Naive B cell (primary cell): ENCODE results near the gene TSPO2. TPM values are rescaled to one million over a fixed set of nuclear protein-coding genes. Genes with fewer than 3 reads are reported as not detected.

Experiments used
- ATAC-seq, 2 donors: fragments of 150-1000 bp; cut with Tn5 transposase; 2 replicates each; pipeline ENCODE4 v1.10.0; 2021; ENCODE audit warnings: low read depth in 2 of 2, mild to moderate bottlenecking in 2 of 2, moderate library complexity in 2 of 2
- DNase-seq: peaks from one replicate; pipeline ENCODE4 v3.0.0; 2022
- H3K27ac Mint-ChIP-seq, 6 donors: one replicate each; pipeline ENCODE4 v1.8.0; 2020 to 2022; ENCODE audit warnings: mild to moderate bottlenecking in 6 of 6, mixed read lengths in 6 of 6, moderate library complexity in 5 of 6, inconsistent platforms in 2 of 6
- H3K27me3 Mint-ChIP-seq, 3 donors: one replicate each; pipeline ENCODE4 v1.8.0; 2021 to 2022; ENCODE audit warnings: mixed read lengths in 3 of 3, mild to moderate bottlenecking in 1 of 3
- H3K36me3 Mint-ChIP-seq, 2 donors: one replicate each; pipeline ENCODE4 v1.8.0; 2020 to 2022; ENCODE audit warnings: mixed read lengths in 2 of 2, inconsistent platforms in 1 of 2, mild to moderate bottlenecking in 1 of 2
- H3K4me1 Mint-ChIP-seq, 3 donors: one replicate each; pipeline ENCODE4 v1.8.0; 2020 to 2022; ENCODE audit warnings: mixed read lengths in 3 of 3, inconsistent platforms in 1 of 3, mild to moderate bottlenecking in 1 of 3, moderate library complexity in 1 of 3
- H3K4me3 Mint-ChIP-seq, 8 donors: one replicate each; pipeline ENCODE4 v1.8.0; 2020 to 2022; ENCODE audit warnings: mild to moderate bottlenecking in 8 of 8, mixed read lengths in 8 of 8, moderate library complexity in 8 of 8, inconsistent platforms in 2 of 8
- H3K9me3 Mint-ChIP-seq, 7 donors: one replicate each; pipeline ENCODE4 v1.8.0; 2020 to 2022; ENCODE audit warnings: mixed read lengths in 7 of 7, mild to moderate bottlenecking in 5 of 7, inconsistent platforms in 2 of 7, moderate library complexity in 1 of 7
- polyA plus RNA-seq, 6 donors: library from polyadenylated mRNA; unstranded; fragments of 300-500 nt; fragmentation: Illumina TruSeq; gene quantifications; one replicate each; pipeline ENCODE4 v1.2.3, GENCODE V29; 2021; ENCODE audit warnings: low read depth in 6 of 6

Gene TSPO2
- polyA plus RNA-seq, 6 donors from 2014 or later = not detected

DNA sequence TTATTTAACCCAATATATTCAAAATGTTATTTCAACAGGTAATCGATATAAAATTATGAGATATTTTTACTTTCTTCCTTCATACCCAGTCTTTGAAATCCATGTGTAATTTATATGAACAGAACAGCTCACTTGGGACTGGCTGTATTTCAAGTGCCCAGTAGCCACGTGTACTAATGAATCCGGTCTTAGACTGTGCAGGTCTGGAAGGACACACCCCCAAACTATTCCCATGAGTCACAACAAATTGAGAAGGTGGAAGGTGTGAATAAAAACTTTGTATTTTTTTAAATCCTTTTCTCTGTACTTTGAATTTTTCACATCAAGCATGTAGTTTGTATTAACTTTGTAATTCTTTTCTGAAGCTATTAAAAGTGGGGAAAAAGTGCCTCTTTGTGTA is 6.1 kb upstream of the TSPO2 start:
- no peak for DNase-seq
- peaks cover 0 to 1% (median 0%) of the 10 kb centered on the region in 3 donors for H3K4me1 Mint-ChIP-seq
- peaks cover 0 to 3% of the 10 kb centered on the region in 2 donors for H3K36me3 Mint-ChIP-seq
- no peak overlapping the region for H3K4me3 Mint-ChIP-seq
- no peaks in the 10 kb centered on the region for H3K27me3 Mint-ChIP-seq
- H3K9me3 Mint-ChIP-seq = no peaks in the 10 kb centered on the region
- H3K27ac Mint-ChIP-seq = no peak overlapping the region
- ATAC-seq = no peak

DNA sequence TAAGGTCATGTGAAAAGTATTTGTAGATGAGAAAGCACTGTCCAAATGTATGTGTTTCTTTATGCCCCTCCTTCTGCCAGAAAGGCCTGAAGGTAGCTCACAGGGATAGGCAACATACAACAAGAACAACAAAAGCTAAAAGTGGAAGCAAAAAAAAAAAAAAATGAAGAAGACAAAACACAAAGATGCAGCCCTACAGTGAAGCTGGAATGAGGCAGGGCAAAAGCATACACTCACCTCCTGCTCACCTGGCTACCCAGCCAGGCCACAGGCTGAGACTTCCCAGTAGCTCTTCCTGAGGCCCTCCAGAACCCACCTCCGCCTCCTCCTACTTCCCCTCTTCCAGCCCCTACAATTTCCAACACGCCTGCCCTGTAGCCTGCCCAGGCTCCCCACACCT is 5.7 kb upstream of the TSPO2 start:
- Mint-ChIP-seq H3K9me3 (no peaks in the 10 kb centered on the region), H3K4me3 (no peak overlapping the region), H3K27ac (peak overlapping the region in 1 of 6 donors; percentile 94), H3K27me3 (no peaks in the 10 kb centered on the region), H3K36me3 (peaks cover 0 to 3% of the 10 kb centered on the region in 2 donors), H3K4me1 (no peaks in the 10 kb centered on the region)
- no peak for DNase-seq
- ATAC-seq = no peak

DNA sequence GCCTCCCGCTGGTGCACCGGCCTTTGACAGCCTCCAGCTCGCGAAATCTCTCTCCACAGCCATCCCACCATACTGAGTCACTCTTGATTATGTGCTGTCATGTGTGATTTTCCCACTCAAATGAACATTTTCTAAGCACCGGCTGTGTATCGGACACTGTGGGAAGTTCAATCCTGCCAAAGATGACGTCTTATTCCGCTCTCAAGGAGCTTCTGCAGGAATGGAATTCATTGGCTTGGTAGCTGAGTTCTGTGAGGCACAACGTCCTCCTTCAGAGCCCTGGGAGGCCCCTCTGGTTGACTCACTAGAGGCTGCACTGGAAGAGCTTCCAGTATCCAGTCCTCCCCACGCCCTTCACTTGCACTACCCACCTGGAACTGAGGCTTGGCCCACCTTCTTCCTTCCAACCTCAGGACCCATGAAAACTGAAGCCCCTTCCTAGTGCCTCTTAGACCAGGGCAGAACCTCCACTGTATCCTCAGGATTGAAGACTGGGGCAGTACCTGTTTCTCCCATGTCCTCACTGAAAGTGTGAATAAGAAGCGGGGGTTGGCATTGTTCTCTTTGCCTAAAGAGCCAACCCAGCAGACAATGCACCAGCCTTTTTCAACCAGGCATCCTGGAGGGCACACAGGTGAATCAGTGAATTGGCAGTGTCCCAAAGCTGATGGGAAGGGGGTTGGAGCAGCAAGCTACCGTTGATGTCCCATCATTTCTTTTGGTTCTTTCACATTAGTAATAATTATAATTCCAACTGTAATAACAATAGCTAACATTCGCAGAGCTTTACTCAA is 5.0 kb upstream of the TSPO2 start:
- Mint-ChIP-seq H3K4me1 (peaks cover 0 to 4% (median 0%) of the 10 kb centered on the region in 3 donors), H3K27ac (peak overlapping the region in 1 of 6 donors; percentile 94), H3K9me3 (no peaks in the 10 kb centered on the region), H3K4me3 (no peak overlapping the region), H3K36me3 (peaks cover 0 to 8% of the 10 kb centered on the region in 2 donors), H3K27me3 (no peaks in the 10 kb centered on the region)
- DNase-seq (no peak), ATAC-seq (no peak)

DNA sequence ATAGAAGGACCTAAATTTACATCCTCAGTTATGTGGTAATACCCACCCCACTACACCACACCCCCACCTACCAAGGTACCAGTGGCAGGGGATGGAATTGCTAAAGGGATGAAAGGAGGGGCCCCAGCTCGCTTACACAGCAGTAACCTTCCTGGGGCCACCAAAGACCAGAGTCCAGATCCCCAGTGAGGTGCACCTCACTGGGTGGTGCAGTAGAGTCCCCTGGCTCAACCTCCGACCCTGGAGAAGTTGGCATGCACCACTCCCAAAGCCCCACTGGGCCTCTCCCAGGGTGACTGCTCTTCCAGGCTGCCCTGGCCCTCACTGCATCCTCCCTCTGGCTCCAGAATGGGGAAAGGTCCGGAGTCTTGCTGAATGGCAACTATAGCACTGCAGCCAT is 4.1 kb upstream of the TSPO2 start:
- ATAC-seq (no peak), DNase-seq (no peak)
- Mint-ChIP-seq H3K27me3 (no peaks in the 10 kb centered on the region), H3K4me3 (no peak overlapping the region), H3K9me3 (no peaks in the 10 kb centered on the region), H3K36me3 (peaks cover 0 to 8% of the 10 kb centered on the region in 2 donors), H3K4me1 (peaks cover 0 to 4% (median 0%) of the 10 kb centered on the region in 3 donors), H3K27ac (peak overlapping the region in 1 of 6 donors; percentile 54)

DNA sequence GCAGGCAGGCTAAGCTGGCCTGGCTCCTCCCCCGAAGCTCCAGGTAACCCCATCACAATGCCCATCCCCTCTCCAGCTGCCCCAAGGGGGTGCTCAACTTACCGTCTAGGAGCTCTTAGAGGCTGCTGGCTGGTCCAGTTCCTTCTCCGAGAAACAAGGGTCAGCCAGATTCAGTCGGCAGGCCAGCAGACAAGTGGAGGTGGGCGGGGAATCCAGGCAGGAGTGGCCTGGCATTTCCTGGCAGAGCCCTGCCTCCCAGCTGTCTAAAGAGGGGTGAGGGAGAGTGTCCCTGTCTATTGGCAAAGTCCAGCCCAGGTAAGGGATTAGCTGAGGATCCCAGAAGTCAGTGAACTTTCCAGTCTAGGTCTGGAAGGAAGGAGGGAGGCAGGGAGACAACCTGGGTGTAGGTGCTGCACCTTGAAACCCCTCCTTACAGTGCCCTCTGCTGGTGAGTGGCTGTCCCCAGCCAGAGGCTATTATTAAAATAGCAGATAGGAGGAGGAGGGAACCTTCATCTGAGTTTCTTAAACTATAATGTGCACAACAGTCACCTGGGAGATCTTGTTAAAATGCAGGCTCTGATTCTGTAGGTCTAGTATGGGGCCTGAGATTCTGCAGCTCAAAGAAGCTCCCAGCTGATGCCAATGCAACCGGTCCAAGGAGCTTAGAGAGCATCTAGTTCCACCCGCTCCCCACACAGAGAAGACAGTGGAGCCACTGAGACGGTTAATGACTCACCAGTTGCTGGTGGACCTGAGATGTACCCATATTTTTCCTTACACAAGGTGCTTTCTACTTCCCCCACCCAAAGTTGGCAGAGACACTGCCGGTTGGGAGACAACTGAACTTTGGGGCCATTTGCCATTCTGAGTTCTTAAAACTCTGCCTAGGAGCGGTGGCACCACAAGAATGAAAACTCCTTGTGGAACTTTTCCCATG is 2.9 kb upstream of the TSPO2 start, which contains the start of gene UNC5CL:
UNC5CL (minus strand) TSS at position 162 of the 939 bp plus-strand sequence. CDS start 4,147 bp downstream, outside the sequence.
- peak; percentile 20 for DNase-seq
- H3K27ac Mint-ChIP-seq = peak within 1 kb of the TSS in 3 of 6 donors; percentile 49 to 57 (median 54)
- H3K27me3 Mint-ChIP-seq = no peaks in the 10 kb centered on the region

DNA sequence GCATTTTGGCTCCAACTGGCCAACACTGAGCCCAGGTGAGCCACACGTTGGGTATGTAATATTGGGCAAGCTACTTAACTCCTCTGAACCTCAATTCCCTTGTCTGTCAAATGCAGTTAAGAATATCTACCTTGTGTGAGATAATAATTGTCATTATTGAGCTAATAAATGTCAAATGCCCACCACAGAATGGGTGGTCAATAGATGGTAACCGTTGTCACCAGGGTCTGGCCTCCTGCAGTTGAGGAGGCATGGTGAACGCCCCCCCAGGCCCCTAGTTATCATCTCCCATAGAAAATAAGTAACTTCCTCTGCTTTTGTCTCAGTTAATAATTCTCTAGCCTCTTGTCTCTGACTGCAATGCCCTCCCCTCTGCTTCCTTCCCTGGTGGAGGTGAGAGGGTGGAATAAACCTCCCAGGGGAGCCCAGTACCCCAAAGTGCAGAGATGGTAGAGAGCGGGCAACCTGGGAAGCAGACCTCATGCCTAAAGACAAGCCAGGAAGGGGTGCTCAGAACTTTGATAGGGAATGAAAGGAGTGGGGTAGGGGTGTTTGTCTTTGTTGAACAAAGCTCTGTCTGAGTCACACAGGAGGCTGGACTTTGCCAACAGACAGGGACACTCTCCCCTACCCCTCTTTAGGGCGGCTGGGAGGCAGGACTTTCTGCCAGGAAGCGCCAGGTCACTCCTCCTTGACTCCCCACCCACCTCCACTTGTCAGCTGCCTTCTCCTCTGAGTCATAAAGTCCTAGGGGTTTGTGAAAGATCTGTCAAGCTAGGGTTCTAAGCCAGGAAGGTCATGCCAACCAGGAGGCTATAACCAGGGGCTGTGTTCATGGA is 1.9 kb upstream of the TSPO2 start:
- no peak for ATAC-seq
- Mint-ChIP-seq H3K9me3 (no peaks in the 10 kb centered on the region), H3K36me3 (peaks cover 0 to 8% of the 10 kb centered on the region in 2 donors), H3K4me1 (peaks cover 0 to 4% (median 0%) of the 10 kb centered on the region in 3 donors), H3K4me3 (peak overlapping the region in 1 of 8 donors; percentile 66), H3K27ac (no peak overlapping the region), H3K27me3 (no peaks in the 10 kb centered on the region)
- DNase-seq = no peak

More for the DNA sequence above, 2.9 kb upstream of the TSPO2 start, which contains the start of gene UNC5CL:
- H3K4me1 Mint-ChIP-seq = peaks cover 0 to 4% (median 0%) of the 10 kb centered on the region in 3 donors
- ATAC-seq = peak; percentile 55 to 71
- H3K36me3 Mint-ChIP-seq = peaks cover 0 to 8% of the 10 kb centered on the region in 2 donors
- H3K4me3 Mint-ChIP-seq = peak within 1 kb of the TSS in 1 of 8 donors; percentile 66
- no peaks in the 10 kb centered on the region for H3K9me3 Mint-ChIP-seq

DNA sequence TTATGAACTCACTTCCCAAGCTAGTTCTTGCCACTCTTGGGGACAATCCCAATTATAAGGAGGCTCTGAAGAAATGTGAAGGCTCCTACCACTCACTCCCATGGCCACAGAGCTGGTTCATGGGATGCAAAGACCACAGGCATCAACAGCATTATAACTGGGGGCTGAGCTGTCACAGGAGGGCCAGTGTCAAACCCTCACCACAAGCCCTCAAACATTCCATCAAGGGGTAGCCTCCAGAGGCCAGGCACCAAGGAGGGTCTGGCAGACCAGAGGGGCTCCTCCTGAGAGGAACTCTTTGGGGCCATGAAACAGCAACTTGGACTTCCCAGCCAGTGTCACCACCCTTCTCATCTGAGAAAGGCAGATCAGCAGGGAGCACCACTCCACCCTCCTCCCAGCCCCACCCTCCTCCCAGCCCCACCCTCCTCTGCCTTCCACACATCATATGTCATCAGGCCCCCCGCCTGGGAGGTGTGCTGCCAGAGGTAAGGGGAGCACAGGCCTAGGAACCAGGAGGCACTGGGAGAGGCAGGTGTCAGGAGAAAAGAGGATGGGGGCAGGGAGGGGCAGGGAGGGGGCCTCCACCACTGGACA is 1.2 kb upstream of the TSPO2 start:
- ATAC-seq (no peak), DNase-seq (no peak)
- H3K27ac Mint-ChIP-seq = no peak overlapping the region
- H3K36me3 Mint-ChIP-seq = peaks cover 0 to 8% of the 10 kb centered on the region in 2 donors
- H3K9me3 Mint-ChIP-seq = no peaks in the 10 kb centered on the region
- no peaks in the 10 kb centered on the region for H3K27me3 Mint-ChIP-seq
- H3K4me3 Mint-ChIP-seq = no peak overlapping the region
- H3K4me1 Mint-ChIP-seq = peaks cover 0 to 4% (median 0%) of the 10 kb centered on the region in 3 donors

DNA sequence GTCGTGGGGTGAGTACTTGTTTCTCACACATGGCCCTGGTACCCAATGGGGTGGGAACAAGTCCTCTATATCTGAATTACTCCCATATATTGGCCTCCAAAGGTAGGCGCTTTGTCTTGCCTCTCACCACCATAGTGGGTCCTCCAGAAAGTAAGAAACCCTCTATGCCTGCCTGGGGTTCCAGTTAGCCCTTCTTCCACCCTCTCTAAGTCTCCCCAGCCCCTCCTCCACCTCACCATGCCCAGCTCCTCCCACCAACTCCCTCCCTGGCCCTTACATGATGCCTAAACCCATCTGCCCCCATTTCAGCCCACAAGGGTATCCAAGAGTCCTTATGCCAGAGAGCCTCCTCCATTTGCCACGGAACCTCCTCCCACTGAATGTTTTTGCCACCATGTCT is 884 bp downstream of the TSPO2 start:
- no peak for DNase-seq
- Mint-ChIP-seq H3K27me3 (no peaks in the 10 kb centered on the region), H3K9me3 (no peaks in the 10 kb centered on the region), H3K36me3 (peaks cover 0 to 4% of the 10 kb centered on the region in 2 donors), H3K27ac (no peak overlapping the region), H3K4me3 (no peak overlapping the region), H3K4me1 (peaks cover 0 to 4% (median 0%) of the 10 kb centered on the region in 3 donors)
- ATAC-seq = no peak

DNA sequence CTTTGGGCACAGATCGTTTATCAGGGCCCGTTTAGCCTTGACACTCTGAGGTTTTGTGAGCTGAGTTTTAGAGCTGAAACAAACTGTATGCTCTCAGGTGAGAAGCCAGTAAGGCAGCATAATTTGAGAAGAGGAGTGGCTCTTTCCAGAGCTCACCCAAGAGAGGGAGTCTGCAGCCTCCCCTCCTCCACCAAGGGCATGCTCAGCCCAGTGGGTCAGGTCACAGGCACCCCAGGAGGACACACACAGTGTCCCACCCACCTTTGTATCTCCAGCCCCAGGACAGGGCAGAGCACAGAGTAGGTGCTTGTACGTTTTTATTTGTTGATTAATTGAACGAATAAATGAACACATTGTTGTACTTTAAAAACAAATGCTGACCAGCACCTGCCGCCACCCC is 3.4 kb downstream of the TSPO2 start:
- ATAC-seq (no peak), DNase-seq (no peak)
- Mint-ChIP-seq H3K4me3 (no peak overlapping the region), H3K9me3 (no peaks in the 10 kb centered on the region), H3K36me3 (peaks cover 4 to 13% of the 10 kb centered on the region in 2 donors), H3K27me3 (no peaks in the 10 kb centered on the region), H3K27ac (no peak overlapping the region), H3K4me1 (peaks cover 0 to 4% (median 1%) of the 10 kb centered on the region in 3 donors)

DNA sequence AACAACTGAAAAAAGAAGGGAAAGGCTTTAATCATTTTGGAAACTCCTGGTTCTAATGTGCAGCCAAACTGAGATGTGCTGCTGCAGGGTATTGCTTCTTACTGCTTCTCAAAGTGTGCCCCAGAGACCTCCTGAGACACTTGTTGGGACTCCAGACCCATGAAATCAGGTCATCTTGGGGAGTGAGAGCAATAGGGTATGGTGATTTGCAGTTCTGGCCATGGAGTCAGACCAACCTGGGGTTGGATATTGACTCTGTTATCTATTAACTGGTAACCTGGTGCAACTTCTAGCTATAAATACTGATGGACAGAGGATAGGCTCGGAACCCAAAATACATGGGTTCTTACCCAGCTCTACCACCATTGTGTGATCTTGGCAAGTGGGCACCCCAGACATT is 3.8 kb downstream of the TSPO2 start:
- H3K9me3 Mint-ChIP-seq = no peaks in the 10 kb centered on the region
- no peak overlapping the region for H3K4me3 Mint-ChIP-seq
- peaks cover 0 to 4% (median 4%) of the 10 kb centered on the region in 3 donors for H3K4me1 Mint-ChIP-seq
- no peaks in the 10 kb centered on the region for H3K27me3 Mint-ChIP-seq
- DNase-seq (no peak), ATAC-seq (no peak)
- peaks cover 4 to 13% of the 10 kb centered on the region in 2 donors for H3K36me3 Mint-ChIP-seq
- H3K27ac Mint-ChIP-seq = no peak overlapping the region

DNA sequence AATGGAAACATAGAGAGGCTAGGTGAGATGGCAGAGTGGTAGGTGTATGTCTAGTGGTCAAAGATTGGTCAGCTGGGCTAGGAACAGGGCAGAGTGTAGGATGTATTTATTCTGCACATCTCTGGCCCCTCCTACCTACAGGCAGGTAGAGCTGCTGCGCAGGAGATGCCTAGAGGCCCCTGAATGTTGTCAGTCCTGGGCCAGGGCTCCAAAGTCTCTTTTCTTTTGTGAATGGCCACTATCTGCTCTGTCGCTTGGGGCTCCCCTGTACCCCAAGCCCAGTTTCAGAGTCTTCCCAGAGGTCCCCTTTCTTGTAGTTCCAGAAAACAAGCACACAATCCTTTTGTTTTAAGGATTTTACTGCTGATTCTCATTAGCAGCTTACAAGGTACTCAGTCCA is 5.0 kb downstream of the TSPO2 start:
- peaks cover 11 to 16% (median 12%) of the 10 kb centered on the region in 3 donors for H3K4me1 Mint-ChIP-seq
- no peak for ATAC-seq
- no peaks in the 10 kb centered on the region for H3K27me3 Mint-ChIP-seq
- H3K27ac Mint-ChIP-seq = peak overlapping the region in 1 of 6 donors; percentile 56
- H3K4me3 Mint-ChIP-seq = no peak overlapping the region
- DNase-seq = no peak
- peaks cover 0 to 3% (median 0%) of the 10 kb centered on the region in 7 donors for H3K9me3 Mint-ChIP-seq
- peaks cover 0 to 13% of the 10 kb centered on the region in 2 donors for H3K36me3 Mint-ChIP-seq
